GM23338 (cell line): ENCODE results near the gene POLE4.

Experiments used
- CREB1 ChIP-seq: fragments of 250-450 bp; sonication (Bioruptor Pico); IDR thresholded peaks from 2 replicates; pipeline ENCODE4 v1.5.0; 2020; ENCODE audit warnings: low read depth, mild to moderate bottlenecking, moderate library complexity
- EZH2 ChIP-seq: fragments of 200-600 bp; sonication (generic); IDR thresholded peaks from one replicate; pipeline ENCODE4 v1.8.0; 2017; ENCODE audit warnings: antibody characterized with exemption, mild to moderate bottlenecking, low read depth; ENCODE audit not compliant: unreplicated experiment
- EZH2phosphoT487 ChIP-seq: fragments of 200-600 bp; sonication (generic); IDR thresholded peaks from one replicate; pipeline ENCODE4 v1.8.1; 2018; ENCODE audit warnings: antibody characterized with exemption; ENCODE audit not compliant: unreplicated experiment
- JUNB ChIP-seq: IDR thresholded peaks from one replicate; pipeline ENCODE4 v1.6.1; 2016; ENCODE audit warnings: antibody characterized with exemption; ENCODE audit not compliant: unreplicated experiment
- NANOG ChIP-seq: IDR thresholded peaks from 2 replicates; pipeline ENCODE4 v1.6.1; 2016; ENCODE audit warnings: antibody characterized with exemption, borderline replicate concordance
- POLR2AphosphoS5 ChIP-seq: IDR thresholded peaks from 2 replicates; pipeline ENCODE4 v1.6.1; 2016; ENCODE audit warnings: antibody characterized with exemption, low read depth
- STAT1 ChIP-seq: IDR thresholded peaks from one replicate; pipeline ENCODE4 v1.6.1; 2016; ENCODE audit warnings: antibody characterized with exemption; ENCODE audit not compliant: unreplicated experiment
- ZNF114 ChIP-seq: fragments of 250-450 bp; sonication (Bioruptor Pico); IDR thresholded peaks from 2 replicates; pipeline ENCODE4 v1.5.0; 2020; ENCODE audit warnings: mild to moderate bottlenecking, moderate library complexity
- ZNF331 ChIP-seq: fragments of 250-450 bp; sonication (Bioruptor Pico); IDR thresholded peaks from 2 replicates; pipeline ENCODE4 v1.5.0; 2020; ENCODE audit warnings: low read depth, mild to moderate bottlenecking, moderate library complexity
- TF ChIP-seq, protein P1 (sequence below), 2 experiments: fragments of 200-600 bp in 1 of 2; sonication (generic) in 1 of 2; conservative IDR thresholded peaks; 2 replicates each; pipeline versions ENCODE4 v1.5.1 to v1.6.1; 2016 to 2017; ENCODE audit warnings: antibody characterized with exemption in 2 of 2, low read depth in 2 of 2, mild to moderate bottlenecking in 2 of 2, moderate library complexity in 1 of 2
- TF ChIP-seq, protein P2 (sequence below): IDR thresholded peaks from 2 replicates; pipeline ENCODE4 v1.6.1; 2016; ENCODE audit warnings: antibody characterized with exemption
- TF ChIP-seq, protein P3 (sequence below): IDR thresholded peaks from one replicate; pipeline ENCODE4 v1.6.1; 2018; ENCODE audit warnings: antibody characterized with exemption; ENCODE audit not compliant: unreplicated experiment

DNA sequence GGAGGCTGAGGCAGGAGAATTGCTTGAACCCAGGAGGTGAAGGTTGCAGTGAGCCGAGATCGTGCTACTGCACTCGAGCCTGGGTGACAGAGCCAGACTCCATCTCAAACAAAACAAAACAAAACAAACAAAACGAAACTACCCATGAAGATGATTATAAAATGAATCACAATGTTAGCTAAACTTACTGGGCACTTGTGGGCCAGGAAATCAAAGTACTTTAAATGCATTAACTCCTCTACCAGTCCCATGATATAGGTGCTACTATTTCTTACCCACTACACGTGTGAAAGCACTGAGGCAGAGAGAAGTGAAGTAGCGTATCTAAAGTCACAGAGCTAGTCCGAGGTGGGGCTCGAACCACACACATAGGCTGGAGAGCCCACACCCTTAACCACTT is 53.6 kb downstream of the POLE4 start:
- TF ChIP-seq, protein P1, sequence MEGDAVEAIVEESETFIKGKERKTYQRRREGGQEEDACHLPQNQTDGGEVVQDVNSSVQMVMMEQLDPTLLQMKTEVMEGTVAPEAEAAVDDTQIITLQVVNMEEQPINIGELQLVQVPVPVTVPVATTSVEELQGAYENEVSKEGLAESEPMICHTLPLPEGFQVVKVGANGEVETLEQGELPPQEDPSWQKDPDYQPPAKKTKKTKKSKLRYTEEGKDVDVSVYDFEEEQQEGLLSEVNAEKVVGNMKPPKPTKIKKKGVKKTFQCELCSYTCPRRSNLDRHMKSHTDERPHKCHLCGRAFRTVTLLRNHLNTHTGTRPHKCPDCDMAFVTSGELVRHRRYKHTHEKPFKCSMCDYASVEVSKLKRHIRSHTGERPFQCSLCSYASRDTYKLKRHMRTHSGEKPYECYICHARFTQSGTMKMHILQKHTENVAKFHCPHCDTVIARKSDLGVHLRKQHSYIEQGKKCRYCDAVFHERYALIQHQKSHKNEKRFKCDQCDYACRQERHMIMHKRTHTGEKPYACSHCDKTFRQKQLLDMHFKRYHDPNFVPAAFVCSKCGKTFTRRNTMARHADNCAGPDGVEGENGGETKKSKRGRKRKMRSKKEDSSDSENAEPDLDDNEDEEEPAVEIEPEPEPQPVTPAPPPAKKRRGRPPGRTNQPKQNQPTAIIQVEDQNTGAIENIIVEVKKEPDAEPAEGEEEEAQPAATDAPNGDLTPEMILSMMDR (conservative IDR thresholded peaks at IDR 0.05; ENCODE audit: low read depth in 2 of 2): no peak
- TF ChIP-seq POLR2AphosphoS5 (no peak), EZH2phosphoT487 (no peak), NANOG (no peak), EZH2 (no peak), JUNB (no peak), CREB1 (CRISPR knock-in tag) (no peak), ZNF331 (no peak), ZNF114 (CRISPR knock-in tag) (no peak), STAT1 (no peak)
- TF ChIP-seq, protein P2, sequence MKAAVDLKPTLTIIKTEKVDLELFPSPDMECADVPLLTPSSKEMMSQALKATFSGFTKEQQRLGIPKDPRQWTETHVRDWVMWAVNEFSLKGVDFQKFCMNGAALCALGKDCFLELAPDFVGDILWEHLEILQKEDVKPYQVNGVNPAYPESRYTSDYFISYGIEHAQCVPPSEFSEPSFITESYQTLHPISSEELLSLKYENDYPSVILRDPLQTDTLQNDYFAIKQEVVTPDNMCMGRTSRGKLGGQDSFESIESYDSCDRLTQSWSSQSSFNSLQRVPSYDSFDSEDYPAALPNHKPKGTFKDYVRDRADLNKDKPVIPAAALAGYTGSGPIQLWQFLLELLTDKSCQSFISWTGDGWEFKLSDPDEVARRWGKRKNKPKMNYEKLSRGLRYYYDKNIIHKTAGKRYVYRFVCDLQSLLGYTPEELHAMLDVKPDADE: no peak
- TF ChIP-seq, protein P3, sequence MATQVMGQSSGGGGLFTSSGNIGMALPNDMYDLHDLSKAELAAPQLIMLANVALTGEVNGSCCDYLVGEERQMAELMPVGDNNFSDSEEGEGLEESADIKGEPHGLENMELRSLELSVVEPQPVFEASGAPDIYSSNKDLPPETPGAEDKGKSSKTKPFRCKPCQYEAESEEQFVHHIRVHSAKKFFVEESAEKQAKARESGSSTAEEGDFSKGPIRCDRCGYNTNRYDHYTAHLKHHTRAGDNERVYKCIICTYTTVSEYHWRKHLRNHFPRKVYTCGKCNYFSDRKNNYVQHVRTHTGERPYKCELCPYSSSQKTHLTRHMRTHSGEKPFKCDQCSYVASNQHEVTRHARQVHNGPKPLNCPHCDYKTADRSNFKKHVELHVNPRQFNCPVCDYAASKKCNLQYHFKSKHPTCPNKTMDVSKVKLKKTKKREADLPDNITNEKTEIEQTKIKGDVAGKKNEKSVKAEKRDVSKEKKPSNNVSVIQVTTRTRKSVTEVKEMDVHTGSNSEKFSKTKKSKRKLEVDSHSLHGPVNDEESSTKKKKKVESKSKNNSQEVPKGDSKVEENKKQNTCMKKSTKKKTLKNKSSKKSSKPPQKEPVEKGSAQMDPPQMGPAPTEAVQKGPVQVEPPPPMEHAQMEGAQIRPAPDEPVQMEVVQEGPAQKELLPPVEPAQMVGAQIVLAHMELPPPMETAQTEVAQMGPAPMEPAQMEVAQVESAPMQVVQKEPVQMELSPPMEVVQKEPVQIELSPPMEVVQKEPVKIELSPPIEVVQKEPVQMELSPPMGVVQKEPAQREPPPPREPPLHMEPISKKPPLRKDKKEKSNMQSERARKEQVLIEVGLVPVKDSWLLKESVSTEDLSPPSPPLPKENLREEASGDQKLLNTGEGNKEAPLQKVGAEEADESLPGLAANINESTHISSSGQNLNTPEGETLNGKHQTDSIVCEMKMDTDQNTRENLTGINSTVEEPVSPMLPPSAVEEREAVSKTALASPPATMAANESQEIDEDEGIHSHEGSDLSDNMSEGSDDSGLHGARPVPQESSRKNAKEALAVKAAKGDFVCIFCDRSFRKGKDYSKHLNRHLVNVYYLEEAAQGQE: no peak
